ENCODE measurements around the gene SOX10.

- TF ChIP-seq, protein P1, sequence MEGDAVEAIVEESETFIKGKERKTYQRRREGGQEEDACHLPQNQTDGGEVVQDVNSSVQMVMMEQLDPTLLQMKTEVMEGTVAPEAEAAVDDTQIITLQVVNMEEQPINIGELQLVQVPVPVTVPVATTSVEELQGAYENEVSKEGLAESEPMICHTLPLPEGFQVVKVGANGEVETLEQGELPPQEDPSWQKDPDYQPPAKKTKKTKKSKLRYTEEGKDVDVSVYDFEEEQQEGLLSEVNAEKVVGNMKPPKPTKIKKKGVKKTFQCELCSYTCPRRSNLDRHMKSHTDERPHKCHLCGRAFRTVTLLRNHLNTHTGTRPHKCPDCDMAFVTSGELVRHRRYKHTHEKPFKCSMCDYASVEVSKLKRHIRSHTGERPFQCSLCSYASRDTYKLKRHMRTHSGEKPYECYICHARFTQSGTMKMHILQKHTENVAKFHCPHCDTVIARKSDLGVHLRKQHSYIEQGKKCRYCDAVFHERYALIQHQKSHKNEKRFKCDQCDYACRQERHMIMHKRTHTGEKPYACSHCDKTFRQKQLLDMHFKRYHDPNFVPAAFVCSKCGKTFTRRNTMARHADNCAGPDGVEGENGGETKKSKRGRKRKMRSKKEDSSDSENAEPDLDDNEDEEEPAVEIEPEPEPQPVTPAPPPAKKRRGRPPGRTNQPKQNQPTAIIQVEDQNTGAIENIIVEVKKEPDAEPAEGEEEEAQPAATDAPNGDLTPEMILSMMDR (IDR thresholded peaks at IDR 0.05; ENCODE audit: low read depth, low read length), result no peak
- TF ChIP-seq POLR2A (IDR thresholded peaks at IDR 0.05; ENCODE audit: extremely low read depth, insufficient read length), result no peak
These were observed 9.2 kb downstream of the SOX10 start for GRCh38 chr22:37975153-37975552.
